GM18508 (cell line): ENCODE results near the gene NPL.
A peak's percentile ranks its signal among the peaks of the same experiment; 100 is the strongest.

Experiments used
- ATAC-seq: cut with Tn5 transposase; IDR thresholded peaks from one replicate; pipeline ENCODE4 v1.9.1; 2021; ENCODE audit warnings: moderate number of reproducible peaks; ENCODE audit not compliant: insufficient read depth, unreplicated experiment

The NPL gene, protein sequence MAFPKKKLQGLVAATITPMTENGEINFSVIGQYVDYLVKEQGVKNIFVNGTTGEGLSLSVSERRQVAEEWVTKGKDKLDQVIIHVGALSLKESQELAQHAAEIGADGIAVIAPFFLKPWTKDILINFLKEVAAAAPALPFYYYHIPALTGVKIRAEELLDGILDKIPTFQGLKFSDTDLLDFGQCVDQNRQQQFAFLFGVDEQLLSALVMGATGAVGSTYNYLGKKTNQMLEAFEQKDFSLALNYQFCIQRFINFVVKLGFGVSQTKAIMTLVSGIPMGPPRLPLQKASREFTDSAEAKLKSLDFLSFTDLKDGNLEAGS

DNA sequence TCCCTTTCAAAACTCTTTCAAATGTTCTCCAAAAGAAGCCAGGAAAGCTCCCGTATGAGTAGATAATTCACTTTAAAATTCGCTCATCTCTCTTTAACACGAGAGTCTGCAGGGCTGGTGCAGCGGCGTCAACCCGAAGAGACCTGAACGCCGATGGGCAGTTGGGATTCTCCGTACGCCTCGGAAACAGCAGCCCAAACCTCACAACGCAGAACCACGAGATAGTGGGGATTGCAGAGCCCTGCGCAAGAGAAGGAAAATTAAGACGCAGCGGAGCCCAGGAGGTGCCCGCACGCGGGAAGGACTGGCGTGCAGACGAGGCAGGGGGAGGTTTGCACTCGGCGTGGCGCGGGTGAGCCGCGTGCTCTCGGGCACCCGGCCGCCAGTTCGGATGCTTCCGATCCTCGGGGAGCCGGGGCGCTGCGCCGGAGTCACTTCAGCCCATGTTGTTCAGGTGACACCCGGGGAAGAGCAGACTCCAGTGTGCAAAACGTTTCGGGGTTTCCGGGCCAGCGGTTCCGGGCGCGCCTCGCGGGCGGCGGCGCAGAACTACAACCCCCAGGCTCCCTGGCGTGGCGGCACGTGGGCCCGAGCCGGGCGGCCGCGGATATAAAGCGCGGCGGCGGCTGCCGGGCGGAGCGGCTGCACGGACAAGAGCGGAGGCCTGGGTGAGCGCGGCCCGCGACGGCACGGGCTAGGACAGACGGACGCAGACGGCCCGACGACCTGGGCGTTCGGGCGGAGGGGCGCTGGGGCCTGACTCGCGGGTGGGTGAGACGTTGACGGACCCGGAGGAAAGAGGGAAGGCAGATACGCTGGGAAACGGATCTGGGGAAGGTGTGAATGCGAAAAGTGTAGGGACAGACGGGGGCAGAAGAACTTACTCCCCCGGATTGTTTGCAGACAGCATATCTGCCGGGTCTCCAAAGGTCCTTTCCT lies at the start of gene NPL:
Gene NPL, plus strand, starts transcription at position 636 of the 939 bp plus-strand sequence. CDS start 4,599 bp downstream, outside the sequence.
- peak; percentile 56 for ATAC-seq

DNA sequence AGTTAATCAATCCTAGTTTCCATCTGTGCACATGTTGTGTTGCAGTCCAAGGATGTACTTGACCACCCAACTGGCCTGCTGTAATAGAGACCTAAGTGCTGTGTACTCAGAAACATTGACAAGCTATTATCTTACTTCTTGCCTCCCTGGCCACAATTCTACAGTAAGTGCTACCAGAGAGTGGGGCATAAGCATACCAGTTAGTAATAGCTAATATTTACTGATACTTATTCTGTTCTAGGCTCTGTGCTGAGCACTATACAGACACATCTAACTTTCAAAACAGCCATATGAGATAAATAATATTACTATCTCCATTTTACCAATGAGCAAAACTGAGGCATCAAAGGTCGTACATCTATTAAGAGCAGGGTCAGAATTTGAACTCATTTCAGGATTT lies 49.5 kb upstream of the NPL start:
- no peak for ATAC-seq

DNA sequence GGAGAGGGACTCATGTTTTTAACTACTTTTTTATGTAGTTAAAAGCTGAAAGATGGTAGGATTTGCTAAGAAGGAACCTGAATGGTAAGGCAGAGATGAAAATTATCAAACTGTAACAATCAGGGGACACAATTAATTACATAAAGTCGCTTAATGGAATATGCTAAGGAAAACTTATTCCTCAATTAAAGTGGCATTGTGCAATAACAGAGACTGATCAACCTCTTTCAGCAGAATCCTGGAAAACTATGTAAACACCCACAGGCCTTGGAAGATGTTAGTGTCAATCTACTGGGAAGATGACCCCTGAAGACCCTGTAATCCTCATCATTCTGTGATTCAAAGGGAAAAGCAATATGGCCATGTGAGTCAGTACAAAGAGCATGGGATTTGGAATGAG lies 46.8 kb upstream of the NPL start:
- no peak for ATAC-seq

DNA sequence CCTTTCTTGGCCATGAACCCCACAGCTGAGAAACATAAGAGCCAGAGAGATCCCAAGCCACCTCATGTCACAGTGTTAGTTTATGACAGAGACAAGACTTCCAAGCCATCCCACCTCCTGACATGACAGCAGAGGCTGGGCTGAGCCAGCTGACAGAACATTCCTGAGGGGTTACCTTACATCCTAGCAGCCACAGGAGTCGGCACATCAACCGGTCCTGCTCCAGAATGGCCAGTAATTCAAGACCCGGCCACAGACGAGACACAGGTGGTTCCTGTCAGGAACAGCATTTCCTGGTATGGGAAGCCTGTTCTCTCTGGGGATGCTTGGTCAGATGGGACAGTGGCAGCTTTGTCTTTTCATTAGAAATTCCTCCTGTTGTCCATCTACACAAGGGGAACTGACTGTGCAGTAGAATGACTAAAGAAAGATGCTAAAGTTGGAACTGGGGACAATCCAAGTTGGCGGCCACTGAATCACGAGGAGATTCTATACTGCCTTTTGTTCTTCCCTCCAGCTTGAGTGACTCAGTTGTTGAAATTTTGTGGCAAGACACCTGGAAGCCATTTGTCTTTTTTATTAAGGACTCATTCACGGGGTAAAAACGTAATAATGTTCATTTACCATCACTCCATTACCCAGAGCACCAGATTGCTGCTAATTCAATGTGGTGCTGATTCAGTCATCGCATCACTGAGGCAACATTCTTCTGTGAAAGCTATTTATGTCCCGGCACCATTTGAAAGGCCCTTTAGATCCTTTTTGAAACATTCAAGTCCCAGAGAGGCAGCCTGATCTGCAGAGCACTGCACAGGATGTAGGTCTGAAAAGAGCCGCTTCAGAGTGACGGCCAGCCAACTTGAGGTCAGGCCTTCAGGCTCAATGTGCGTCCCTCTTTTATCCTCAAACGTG lies 37.2 kb upstream of the NPL start:
- ATAC-seq = no peak

DNA sequence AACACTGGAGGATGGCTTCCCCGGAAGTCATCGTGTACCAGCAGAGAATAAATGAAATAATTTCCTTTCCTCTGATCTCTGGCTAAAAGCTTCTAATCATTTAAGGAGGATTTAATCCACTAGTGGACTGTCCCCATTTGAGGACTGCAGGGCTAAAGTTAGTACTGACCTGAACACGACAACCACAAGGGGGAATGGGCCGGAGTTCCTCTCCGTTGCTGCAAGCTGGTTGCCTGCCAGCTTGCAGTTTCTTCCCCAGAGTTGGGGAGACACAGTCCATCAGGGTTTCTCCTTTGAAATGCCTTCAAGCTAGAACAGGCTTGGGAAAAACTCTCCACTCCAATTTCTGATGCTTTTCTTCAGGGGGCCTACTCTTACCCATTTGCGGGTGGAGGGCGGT lies 35.5 kb upstream of the NPL start:
- ATAC-seq = no peak

DNA sequence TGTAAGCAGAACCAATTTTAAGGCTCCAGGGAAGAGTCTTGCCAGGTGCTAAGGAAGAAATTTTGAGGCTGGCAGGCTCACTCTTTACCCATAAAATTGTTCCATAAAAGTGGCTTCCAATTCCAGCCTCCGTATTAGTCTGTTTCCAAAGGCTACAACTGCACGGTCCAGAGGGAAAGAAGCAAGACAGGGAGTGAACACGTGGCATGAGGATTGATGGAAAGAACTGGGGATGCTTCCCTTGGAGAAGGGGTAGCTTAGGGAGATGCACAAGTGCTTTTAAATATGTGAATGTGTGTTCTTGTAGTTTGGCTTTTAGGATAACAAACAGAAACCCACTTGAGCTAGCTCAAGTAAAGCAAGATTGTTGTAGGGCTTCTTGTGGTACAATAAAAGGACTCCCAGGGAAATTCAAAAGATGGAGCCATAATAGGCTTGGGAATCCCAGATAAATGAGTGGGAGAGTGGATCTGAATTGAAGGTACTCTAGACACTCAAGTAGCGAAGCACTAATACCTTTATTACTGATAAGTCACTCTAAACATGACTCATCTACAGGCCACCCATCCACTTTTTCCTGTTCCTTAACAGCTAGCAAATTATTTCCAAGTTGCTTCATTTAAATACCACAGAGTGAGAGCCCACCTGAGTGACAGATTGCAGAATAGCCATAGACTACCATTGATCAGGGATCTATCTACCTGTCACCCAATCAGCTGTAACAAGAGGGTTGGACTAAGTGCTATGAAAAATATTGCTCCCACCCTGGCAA lies 34.8 kb upstream of the NPL start:
- no peak for ATAC-seq

DNA sequence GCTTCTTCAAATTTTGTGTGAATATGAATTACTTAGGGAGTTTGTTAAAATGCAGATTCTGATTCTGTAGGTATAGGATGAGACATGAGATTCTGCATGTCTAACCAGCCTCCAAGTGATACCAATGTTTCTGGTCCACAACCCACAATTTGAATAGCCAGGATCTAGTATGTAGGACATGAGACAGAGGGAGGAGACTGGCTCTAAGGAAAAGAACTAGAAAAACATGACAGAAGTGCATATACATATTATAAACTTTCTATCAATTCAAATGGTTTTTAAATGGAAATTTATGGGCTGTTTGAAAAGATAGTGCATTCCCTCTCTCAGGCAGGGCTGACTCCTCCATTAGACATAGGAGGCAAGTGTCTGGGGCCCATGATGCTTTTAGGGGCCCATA lies 33.9 kb upstream of the NPL start:
- ATAC-seq = no peak

DNA sequence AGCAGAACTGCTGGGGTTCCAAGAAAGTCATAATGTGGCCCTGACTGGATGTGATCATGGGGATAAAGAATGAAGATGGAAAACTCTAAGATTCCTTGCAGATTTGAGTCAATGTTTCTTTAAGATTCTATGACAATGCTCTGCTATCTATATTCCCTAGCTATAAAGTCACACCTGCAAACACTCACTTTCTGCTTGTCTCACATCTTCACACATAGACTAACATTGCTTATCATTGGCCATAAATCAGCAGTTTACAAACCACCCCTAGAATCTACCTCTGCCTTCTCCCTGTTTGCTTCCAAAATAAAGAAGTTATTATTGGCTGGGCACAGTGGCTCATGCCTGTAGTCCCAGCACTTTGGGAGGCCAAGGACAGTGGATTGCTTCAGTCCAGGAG lies 33.1 kb upstream of the NPL start:
- ATAC-seq = no peak

DNA sequence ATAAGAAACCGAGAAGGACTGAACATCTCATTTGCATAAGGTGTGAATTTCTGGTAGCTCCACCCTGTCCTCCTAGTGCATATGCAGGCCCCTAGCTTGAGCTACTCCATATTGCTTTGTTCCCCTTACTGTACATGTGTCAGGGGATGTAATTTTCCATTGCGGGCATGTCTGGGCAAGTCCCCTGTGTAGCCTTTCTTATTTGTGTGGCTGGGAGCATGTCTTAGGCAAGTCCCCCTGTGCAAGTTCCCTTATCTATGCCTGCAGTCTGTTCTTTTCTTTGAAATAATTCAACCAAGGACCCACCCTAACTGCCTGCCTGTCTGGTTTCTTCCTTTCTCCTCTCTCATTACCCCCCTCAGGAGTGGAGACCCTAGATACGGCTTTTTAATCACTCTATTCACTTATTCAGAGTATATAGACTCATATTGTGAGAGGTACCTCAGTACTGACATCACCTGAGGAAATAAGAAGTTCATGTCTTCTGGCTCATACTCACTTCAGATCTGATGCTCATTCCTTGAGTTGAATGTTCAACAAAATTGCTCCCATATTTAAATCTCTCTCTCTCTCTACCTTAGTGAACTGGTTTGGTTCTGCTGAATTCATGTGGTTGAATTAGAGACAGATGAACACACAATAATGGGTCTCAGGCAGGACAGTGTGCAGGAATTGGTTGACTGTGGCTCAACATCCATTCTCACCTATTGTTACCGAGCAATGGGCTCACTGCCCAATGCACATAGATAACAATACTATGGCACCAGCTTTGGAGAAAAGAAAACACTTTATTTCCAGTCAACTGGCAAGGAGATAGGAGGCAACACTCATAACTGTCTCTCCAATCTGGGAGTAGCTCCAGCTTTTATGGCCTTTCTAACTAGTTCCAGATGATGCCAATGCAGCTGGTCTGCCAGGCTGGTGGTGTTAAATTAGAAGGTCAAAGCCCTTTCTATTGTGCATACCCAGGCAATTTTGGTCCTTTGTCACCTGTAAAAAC lies 27.9 kb upstream of the NPL start:
- no peak for ATAC-seq

DNA sequence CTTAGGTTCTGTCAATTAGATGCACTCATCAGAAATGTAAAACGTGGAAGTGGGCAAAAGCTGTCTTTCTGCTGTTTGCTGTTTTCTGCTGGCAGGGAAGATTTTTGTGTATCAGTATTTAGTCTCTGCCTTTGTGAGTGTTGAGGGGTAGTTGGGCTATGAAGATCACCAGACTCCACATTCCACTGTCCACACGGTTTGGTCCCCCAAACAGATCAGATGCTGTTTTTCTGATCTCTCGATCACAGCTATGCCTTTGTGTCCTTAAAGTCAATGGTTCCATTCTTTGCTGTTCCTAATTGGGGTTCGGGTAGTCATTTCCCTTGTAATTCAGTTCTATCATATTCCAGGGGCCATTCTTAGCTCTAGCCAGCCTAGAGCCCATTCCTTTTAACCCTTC lies 27.0 kb upstream of the NPL start:
- no peak for ATAC-seq

DNA sequence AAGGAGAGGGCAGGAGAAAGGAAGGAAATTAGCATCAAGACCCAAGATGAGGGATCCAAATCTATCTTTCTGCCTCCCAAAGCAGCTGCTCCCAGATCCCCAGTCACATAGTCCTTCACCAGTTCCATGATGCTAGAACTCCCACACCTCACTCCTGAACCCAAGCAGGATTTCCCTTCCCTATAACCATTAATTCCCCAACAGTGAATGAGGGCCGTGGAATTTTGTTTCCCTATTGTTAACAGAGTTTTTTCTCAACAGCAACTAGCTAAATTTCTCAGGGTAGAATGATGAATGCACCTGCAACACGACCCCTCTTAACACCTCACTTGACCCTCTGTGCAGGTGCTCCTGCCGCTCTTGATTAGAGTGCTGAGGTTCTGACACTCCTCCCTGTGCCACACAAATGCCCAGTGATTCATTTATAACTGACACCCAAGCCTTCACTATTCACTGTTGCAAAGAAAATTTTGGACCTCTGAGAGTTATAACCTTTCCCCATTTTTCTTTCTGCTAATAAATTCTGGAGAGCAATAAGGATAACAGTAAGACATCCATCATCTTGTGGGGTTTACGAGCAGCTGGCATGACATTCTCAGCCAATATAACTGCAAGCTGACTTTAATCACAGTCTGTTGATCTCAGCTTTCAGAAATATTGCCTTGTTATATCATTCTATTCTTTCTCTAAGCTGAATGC lies 25.4 kb upstream of the NPL start:
- ATAC-seq = no peak

DNA sequence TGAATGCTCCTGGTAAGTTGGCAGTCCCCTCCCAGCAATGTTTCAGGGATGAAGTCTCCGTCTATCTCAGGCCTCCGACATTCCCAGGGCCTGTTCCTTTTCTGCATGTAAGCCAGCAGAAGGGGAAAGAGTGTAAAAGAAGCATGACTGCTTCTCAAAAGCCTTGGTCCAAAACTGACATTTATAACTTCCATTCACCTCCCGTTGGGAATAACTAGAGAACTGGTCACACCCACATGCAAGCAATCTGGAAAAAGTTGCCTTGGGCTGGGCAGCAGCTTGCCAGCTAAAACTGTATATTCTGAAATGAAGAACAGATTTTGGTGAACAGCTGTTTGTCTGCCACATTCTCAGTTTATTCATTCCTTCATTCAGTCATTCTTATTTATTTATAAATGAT lies 24.2 kb upstream of the NPL start:
- ATAC-seq = no peak

DNA sequence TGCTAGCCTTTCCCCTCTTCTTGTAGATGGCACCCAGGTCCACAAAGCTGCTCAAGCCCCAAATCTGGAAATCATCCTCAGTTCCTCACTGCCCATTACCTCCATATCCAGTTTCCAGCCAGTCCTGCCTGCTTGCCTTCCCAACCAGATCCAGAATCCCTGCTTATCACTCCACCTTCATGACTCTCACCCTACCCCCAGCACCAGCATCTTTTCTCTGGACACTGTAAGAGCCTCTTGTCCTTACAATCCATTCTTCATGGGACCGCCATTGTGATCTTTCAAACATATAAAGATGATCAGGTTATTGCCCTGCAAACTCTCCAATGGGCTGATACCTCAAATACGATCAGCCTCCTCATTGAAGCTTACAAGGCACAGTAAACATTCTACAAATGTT lies 23.5 kb upstream of the NPL start:
- ATAC-seq = no peak

DNA sequence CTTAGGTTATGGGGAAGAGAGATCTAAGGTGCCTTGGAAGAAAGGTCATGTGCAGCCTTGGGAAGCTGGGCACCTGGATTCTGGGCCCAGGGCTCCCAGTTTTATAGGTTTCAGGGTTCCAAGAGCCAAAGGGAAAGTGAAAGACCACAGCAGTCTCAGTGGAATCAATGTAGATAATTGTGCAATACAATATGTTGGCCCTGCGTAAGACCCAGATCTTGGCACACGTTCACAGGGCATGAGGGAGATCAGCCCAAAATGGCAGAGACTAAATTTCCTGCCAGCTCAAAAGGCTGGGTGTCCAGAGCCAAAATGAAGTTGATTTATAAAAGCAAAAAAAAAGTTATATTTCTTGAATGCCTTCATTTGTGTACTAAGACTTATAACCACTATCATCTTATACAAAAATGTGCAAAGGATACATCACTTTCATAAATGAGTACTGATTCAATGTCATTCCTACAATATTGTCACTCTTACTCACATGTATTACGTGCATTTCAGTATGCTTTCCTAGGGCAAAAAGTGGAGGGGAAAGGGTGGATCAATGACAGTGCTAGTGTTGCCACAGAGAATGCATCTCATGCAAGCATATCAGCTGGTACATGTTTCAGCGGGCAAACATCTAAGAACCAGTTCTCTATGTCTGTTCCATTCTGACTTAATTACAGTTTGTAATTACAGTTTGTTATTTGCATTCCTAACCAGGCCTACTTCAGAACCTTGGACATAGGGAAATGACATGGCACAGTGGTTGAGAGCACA lies 22.5 kb upstream of the NPL start:
- no peak for ATAC-seq

DNA sequence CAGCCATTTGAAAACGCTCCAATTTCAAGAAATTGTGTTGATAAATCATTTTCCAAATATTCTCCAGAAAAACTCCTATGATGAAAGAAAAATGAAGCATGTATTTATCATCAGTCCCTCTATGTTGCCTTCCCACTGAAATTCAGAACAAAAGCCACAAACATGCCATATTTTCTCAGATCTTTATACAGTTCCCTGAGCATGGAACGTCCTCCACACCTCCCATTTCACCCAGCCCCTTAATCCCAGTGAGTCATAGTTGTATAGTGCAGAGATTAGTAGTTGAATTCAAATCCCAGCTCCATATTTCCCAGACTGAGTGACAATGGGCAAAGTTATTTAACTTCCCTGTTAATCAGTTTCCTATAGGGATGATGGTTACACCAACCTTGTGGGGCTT lies 20.6 kb upstream of the NPL start:
- no peak for ATAC-seq

DNA sequence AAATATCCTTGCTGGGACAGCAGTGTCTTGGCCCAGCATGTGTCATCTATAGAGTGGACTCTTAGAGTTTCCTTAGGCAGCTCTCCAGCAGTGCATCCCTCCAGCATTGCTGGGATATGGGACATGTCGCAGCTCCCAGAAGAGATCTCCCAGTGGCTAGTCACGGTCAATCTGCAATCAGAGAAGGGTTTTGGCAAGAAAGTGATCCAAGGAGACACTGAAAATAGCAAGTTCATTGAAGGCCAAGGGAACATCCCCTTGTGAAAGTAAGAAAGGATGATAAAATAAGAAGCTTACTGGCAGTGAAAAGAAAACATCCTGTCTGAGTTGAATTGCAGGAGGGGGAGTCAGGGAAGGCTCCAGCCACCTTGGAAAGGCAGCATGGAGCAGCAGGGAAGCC lies 19.3 kb upstream of the NPL start:
- no peak for ATAC-seq

DNA sequence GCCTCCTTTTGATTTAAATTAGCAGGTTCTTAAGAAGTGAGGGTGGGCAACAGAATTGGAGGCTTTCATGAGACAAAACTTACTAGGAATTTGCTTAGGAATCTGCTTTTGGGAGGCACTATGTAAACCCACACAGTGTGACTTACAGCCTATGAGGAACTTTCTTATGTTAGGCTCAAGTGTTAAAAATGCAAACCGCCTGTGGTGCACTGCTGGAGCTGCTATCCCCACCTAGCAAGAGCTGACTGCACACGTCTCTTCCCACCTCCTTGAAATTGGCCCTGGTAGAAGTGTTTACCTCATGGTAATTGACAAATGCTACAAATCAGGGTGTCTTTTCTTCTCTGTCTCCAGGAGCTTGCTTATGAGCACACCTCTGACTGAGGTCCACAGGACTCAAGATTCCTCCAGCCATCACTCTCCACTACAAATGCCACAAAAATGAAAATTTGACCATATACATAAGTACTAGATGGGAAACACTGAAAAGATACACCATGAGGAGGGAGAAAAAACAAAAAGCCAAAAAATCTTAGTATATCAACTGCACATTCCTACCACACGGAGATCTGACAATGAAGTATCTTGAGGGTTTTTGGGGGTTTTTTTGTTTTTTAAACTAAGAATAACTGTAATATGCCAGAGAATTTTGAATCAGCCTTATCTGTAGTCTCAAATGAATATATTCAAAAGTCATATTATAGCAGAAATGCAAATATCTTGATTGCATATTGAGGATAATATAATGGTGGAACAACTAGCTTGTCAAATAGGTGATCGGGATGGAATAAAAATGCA lies 18.2 kb upstream of the NPL start:
- ATAC-seq = no peak
